ENCODE data around the gene SRM.
A peak's percentile ranks its signal among the peaks of the same experiment; 100 is the strongest.
"Not testable (repeated sequence)": the region's sequence is repeated elsewhere in the genome, so short reads cannot be mapped to it uniquely, and the experiment has no call there.

Gene SRM

DNA sequence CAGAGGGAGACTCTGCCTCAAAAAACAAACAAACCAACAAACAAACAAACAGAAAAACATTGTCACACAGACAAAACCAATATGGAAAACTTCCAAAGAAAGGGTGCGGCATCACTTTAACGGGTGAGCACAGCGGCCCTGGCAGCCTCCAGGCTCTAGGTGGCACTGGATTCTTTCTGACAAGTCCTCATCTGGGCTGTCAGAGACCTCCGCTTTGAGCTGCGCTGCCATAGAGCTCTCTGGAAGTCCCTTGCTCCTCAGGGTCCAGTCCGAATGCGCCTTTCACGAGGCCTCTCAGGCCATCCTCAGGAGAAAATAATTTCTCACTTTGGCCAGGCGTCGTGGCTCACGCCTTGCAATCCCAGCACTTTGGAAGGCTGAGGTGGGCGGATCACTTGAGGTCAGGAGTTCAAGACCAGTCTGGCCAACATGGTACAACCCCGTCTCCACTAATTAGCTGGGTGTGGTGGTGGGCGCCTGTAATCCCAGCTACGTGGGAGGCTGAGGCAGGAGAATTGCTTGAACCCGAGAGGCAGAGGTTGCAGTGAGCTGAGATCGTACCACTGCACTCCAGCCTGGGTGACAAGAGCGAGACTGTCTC, 4.2 kb upstream of the SRM start:
- DNase-seq: not testable (repeated sequence)

GRCh38 chr1:11062965-11063401, 3.2 kb upstream of the SRM start:
- no peak for DNase-seq

DNA sequence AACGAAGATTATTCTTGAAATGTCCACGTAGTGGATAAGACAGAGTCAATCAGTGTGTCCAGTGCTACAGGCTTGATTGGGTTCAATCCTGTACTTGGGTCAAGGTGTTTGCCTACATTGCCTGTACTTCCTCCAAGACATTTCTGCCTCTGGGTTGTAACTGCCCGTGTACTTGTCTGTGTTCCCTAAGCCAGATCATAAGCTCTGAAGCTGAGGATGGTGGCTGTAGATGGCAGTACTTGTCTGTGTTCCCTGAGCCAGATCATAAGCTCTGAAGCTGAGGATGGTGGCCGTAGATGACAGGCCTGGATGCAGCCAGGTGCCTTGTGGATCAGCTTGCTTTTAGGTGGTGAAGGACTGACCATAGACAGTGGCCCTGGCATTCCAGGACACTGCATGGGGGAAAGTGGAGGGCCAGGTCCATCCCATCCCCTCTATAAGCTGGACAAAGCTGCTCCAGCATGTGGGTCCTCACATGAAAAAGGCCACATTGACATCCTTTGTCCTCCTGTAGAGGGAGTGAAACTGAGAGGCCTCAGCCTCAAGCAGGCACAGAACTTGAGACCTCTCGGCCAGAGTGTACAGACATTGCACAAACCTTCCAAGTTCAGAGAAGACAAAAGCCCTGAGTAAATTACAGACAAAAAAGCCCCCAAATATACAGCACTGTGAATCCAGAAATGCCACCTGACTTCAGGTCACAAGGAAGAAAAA, 2.0 kb upstream of the SRM start:
- DNase-seq: no peak

- no peak for DNase-seq
These were observed 457 bp downstream of the SRM start for GRCh38 chr1:11059155-11059967.

- no peak for DNase-seq
These were observed 1.1 kb downstream of the SRM start for GRCh38 chr1:11058595-11059154.

GRCh38 chr1:11058026-11058425, 1.8 kb downstream of the SRM start:
- no peak for DNase-seq

- no peak for DNase-seq
These were observed 2.3 kb downstream of the SRM start for GRCh38 chr1:11057477-11057876.

- no peak for DNase-seq
These were observed 3.3 kb downstream of the SRM start for GRCh38 chr1:11056504-11056903.

DNA sequence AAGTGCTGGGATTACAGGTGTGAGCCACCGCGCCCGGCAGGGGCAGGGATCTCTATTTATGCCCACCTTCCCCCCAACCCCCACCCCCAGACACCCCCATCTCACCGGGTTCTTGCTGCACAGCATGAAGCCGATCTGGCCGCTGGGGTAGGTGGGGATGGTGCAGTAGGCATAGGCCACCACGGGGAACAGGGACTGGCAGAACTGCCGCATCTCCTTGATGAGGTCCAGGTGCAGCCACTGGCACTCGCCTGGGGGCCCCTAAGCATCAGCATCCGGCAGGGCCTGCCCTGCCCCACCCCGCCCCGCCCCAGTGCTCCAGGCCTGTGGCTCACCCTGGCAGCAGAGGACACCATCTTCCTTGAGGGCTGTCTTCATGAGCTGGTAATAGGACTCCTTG, 4.1 kb downstream of the SRM start:
- DNase-seq: no peak

DNA sequence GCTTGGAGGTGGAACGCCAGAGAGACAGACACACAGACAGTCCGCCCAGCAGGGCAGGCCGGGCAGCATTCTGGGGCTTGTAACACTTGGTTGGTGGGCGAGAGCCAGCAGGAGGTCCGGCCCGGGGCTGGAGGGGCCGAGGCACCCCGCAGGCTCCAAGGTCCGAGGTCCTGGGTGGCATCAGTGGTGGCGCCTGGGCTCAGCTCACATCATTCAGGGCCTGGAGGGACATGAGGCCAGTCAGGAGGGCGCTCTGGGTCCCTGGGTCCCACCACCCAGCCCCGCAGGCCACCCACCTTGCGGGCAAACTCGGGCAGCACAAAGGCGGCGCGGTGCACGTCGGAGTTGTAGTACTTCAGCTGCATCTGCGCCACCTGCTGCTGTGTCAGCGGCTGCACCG, 5.2 kb downstream of the SRM start:
- no peak for DNase-seq

DNA sequence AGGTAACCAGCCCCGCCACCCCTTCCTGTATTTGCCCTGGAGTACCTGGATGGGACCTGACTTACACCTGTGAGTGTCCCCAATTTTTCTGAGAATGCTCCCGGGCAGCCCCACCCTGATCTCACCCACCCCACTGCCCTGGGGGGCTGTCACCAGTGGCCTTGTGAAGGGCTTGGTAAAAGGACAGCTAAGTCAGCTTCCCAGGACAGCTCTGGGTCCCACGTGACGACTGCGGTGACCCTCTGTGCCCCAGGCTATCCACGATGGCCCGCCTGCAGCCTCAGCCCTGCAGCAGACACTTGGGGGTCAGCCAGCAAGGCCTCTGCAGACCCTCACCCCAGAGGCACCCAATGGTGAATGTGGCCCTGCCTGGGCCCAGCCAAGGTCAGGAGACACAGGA, 5.6 kb downstream of the SRM start:
- no peak for DNase-seq

GRCh38 chr1:11053758-11054137, 6.1 kb downstream of the SRM start:
- DNase-seq: no peak

GRCh38 chr1:11052839-11053757, 6.7 kb downstream of the SRM start:
- DNase-seq: no peak

DNA sequence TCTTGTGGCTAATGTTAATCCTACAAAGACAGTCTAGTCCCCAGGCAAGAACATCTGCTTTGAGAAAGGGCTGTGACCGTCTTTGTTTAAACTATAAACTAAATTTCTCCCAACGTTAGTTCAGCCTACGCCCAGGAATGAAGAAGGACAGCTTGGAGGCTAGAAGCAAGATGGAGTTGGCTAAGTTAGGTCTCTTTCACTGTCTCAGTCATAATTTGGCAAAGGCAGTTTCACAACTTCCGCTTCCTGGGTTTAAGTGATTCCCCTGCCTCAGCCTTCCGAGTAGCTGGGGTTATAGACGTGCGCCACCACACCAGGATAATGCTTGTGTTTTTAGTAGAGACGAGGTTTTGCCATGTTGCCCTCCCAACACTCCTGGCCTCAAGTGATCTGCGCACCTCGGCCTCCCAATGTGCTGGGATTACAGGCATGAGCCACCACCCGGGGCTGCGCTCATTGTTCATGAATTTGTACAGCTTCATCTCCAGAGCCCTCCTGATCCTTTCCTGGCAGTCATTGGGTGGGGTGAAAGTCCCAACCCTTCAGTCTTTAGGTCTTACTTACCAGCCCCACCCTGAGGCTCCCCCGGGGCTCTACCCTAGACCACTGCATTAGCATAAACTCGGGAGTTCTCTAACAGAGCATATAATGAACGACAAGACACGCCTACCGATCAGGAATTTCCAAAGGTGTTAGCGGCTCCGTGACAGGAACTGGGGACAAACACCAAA, 7.9 kb downstream of the SRM start:
- DNase-seq: peak; percentile 49

DNA sequence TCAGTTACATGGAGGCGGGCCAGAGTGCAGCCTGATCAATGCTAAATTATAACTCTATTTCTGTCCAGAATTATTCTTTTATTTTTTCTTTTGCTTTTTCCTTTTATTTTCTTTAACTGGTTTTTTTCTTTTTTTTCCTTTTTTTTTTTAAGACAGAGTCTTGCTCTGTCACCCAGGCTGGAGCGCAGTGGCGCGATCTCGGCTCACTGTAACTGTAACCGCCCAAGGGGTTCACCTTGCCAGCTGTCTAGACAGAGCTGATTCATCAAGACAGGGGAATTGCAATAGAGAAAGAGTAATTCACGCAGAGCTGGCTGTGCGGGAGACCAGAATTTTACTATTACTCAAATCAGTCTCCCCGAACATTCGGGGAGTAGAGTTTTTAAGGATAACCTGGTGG, 8.7 kb downstream of the SRM start:
- DNase-seq: not testable (repeated sequence)

DNA sequence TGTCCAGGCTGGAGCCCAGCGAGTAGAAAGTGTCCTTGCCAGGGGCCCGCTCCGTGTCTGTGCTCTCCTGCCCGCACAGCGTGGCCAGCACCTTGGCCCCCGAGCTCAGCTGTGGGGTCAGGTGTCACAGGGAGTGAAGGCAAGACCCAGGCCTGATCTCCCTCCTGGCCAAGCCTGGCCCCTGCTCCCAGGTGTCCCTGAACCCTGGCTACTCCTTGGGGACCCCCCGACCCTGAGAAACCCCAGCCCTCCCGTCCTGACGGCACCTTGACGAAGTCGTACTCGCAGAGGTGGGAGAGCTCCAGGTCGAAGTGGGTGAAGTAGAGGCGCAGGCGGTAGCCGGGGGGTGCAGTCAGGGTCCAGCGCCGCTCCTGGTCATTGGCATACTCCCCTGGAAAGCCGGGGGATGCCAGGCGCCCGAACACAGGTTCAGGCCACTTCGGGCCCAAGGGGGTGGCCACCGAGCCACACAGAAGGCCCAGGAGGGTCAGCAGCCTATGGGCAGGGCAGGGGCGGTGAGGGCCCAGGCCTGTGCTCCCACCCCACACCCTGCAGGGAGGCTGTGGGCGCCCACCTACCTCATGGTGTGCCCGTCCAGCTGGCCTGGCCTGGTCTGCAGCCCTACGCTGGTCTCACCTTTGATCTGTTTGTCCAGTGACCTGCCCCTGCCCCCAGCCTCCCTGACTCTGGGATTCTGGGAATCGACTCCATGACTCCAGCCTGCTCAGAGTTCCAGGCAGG, 13.0 kb downstream of the SRM start, which contains the start of gene MASP2:
MASP2 (minus strand) TSS at position 615 of the 741 bp plus-strand sequence; CDS start at position 583, 32 bp downstream.
- DNase-seq: no peak

DNA sequence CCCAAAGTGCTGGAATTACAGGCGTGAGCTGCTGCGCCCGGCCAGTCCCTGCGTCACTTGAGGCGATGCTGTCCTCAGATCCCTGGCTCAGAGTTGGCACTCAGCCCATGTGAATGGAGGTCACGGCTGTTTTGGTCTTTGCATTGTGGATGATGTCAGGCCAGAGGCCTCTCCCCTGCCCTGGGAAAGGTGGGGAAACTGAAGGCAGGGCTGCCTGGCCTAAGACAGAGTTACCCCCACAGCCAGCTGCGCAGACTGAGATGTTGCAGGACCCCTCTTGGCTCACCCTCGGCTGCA, 13.6 kb downstream of the SRM start:
- no peak for DNase-seq

- DNase-seq: no peak
These were observed 14.2 kb downstream of the SRM start for GRCh38 chr1:11045428-11046269.

GRCh38 chr1:11044849-11045427, 14.9 kb downstream of the SRM start:
- DNase-seq: no peak
